ENCODE data around the gene MSH5. TPM values are rescaled to one million over a fixed set of nuclear protein-coding genes. Genes with fewer than 3 reads are reported as not detected.

MSH5 gene
- total RNA-seq, 1 donor from 2014 or later: 50.9 TPM

DNA sequence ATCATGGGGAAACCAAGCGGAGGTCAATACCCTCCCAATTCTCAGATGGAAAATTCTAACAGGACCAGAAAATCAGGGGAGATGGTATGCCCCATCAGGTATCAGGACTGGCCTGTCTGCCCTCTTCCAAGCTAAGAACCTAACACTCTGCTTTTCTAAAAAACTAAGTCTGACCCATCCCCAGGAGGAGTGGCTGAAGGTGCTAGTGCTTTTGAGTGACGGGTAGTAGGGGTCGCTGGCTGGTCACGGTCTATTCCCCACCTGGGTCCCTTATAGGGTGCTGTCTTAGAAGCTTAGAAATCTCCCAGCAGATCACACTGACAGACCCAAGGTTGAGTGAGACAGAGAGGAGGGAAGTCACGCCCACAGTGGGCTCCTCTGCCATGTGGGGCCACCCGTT is 46.3 kb upstream of the MSH5 start:
- no peaks in the 10 kb centered on the region for H3F3A ChIP-seq (ENCODE audit: low read depth)
- Mint-ChIP-seq H3K36me3 (peaks cover 32% of the 10 kb centered on the region), H3K4me1 (no peaks in the 10 kb centered on the region), H3K27me3 (ENCODE audit: insufficient read depth, low read depth) (no peaks in the 10 kb centered on the region), H3K9me3 (no peaks in the 10 kb centered on the region), H3K27ac (no peak overlapping the region), H3K4me3 (no peak overlapping the region)
- no peaks in the 10 kb centered on the region for H3K79me2 ChIP-seq (ENCODE audit: low read depth)
- DNase-seq (ENCODE audit: low spot score): no peak
- H3K4me2 ChIP-seq: no peak overlapping the region
- no peak overlapping the region for H3K9ac ChIP-seq
- no peak overlapping the region for H2AFZ ChIP-seq (replicated peaks)
- no peaks in the 10 kb centered on the region for H3K27me3 ChIP-seq
- no peaks in the 10 kb centered on the region for H3K9me3 ChIP-seq (ENCODE audit: low read depth)
- H3K36me3 ChIP-seq: no peaks in the 10 kb centered on the region
- no peak for TF ChIP-seq EZH2phosphoT487 (IDR thresholded peaks at IDR 0.05)
- no peak for TF ChIP-seq EZH2 (IDR thresholded peaks at IDR 0.05)
- TF ChIP-seq, protein P1, sequence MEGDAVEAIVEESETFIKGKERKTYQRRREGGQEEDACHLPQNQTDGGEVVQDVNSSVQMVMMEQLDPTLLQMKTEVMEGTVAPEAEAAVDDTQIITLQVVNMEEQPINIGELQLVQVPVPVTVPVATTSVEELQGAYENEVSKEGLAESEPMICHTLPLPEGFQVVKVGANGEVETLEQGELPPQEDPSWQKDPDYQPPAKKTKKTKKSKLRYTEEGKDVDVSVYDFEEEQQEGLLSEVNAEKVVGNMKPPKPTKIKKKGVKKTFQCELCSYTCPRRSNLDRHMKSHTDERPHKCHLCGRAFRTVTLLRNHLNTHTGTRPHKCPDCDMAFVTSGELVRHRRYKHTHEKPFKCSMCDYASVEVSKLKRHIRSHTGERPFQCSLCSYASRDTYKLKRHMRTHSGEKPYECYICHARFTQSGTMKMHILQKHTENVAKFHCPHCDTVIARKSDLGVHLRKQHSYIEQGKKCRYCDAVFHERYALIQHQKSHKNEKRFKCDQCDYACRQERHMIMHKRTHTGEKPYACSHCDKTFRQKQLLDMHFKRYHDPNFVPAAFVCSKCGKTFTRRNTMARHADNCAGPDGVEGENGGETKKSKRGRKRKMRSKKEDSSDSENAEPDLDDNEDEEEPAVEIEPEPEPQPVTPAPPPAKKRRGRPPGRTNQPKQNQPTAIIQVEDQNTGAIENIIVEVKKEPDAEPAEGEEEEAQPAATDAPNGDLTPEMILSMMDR (IDR thresholded peaks at IDR 0.05): no peak
- H3K4me3 ChIP-seq: no peak overlapping the region
- H3K4me1 ChIP-seq: no peaks in the 10 kb centered on the region
- H4K20me1 ChIP-seq (ENCODE audit: low read depth): peaks cover 3% of the 10 kb centered on the region
- no peak overlapping the region for H3K27ac ChIP-seq

DNA sequence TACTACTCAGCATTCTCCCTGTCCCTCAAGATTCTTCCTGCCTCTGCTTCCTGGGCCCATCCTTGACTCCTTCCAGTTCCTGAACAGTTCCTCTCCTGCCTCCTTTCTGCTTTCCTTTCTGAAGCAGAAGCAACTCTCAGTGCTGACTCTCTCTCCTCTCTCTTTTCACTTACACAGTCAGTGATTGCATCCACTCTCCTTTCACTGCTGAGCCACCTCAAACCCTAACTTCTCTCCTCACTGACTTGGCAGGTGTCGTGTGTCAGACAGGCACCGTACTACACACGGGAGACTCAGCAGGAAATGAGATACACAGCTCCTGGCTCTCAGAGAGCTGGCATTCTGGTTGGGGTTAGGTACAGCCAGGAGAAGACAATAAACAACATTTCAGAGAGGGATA is 42.2 kb upstream of the MSH5 start:
- no peak overlapping the region for H3K9ac ChIP-seq
- H3K4me3 ChIP-seq: no peak overlapping the region
- no peaks in the 10 kb centered on the region for H4K20me1 ChIP-seq (ENCODE audit: low read depth)
- H3K9me3 ChIP-seq (ENCODE audit: low read depth): no peaks in the 10 kb centered on the region
- H3K4me1 ChIP-seq: no peaks in the 10 kb centered on the region
- H3K27me3 ChIP-seq: no peaks in the 10 kb centered on the region
- no peak overlapping the region for H3K4me3 Mint-ChIP-seq
- H3K27ac Mint-ChIP-seq: no peak overlapping the region
- no peaks in the 10 kb centered on the region for H3K27me3 Mint-ChIP-seq (ENCODE audit: insufficient read depth, low read depth)
- TF ChIP-seq, protein P1 (IDR thresholded peaks at IDR 0.05): no peak
- H3K27ac ChIP-seq: no peak overlapping the region
- no peaks in the 10 kb centered on the region for H3F3A ChIP-seq (ENCODE audit: low read depth)
- H3K9me3 Mint-ChIP-seq: no peaks in the 10 kb centered on the region
- peaks cover 18% of the 10 kb centered on the region for H3K36me3 Mint-ChIP-seq
- DNase-seq (ENCODE audit: low spot score): no peak
- peaks cover 16% of the 10 kb centered on the region for H3K4me1 Mint-ChIP-seq
- no peak overlapping the region for H2AFZ ChIP-seq (replicated peaks)
- peaks cover 31% of the 10 kb centered on the region for H3K79me2 ChIP-seq (ENCODE audit: low read depth)
- no peaks in the 10 kb centered on the region for H3K36me3 ChIP-seq
- H3K4me2 ChIP-seq: no peak overlapping the region

DNA sequence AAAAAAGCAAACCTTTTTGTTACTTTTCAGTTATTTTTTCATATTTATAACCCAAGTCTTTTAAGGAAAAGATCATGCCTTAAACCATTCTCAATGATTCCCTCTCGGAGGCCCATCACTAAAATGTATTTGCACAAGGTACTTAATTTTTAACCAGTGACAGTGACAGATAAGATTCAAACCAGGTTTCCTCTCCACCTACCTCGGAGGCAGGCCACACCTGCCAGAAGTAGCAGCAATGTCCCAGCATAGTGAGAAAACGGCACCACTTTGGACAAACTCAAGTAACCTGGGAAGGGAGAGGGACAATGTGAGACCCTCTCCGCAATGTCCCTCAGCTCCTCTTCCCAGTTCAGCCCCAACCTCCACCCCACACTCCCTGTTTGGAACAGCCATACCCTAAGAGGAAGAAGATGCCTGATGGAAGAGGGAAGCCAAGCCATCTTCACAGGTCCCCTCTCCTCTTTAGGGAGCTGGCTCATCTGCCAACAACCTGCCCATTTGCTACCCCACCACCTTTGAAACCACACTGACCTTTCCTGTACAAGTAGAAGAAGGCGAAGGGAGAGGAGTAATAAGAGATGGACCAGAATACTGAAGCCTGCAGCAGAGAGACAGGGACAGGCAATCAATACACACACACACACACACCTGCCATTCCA is 38.9 kb upstream of the MSH5 start:
- no peak overlapping the region for H3K27ac ChIP-seq
- H3K4me1 ChIP-seq: no peaks in the 10 kb centered on the region
- DNase-seq (ENCODE audit: low spot score): no peak
- Mint-ChIP-seq H3K27me3 (ENCODE audit: insufficient read depth, low read depth) (peaks cover 2% of the 10 kb centered on the region), H3K4me1 (peaks cover 19% of the 10 kb centered on the region), H3K9me3 (no peaks in the 10 kb centered on the region), H3K36me3 (peaks cover 11% of the 10 kb centered on the region), H3K27ac (peak overlapping the region; percentile 11), H3K4me3 (peak overlapping the region; percentile 99)
- TF ChIP-seq EZH2phosphoT487 (IDR thresholded peaks at IDR 0.05) (no peak), EZH2 (IDR thresholded peaks at IDR 0.05) (no peak)
- TF ChIP-seq, protein P1 (IDR thresholded peaks at IDR 0.05): no peak
- no peaks in the 10 kb centered on the region for H3K9me3 ChIP-seq (ENCODE audit: low read depth)
- H2AFZ ChIP-seq (replicated peaks): no peak overlapping the region
- no peak overlapping the region for H3K4me3 ChIP-seq
- H3K4me2 ChIP-seq: no peak overlapping the region
- no peak overlapping the region for H3K9ac ChIP-seq
- H4K20me1 ChIP-seq (ENCODE audit: low read depth): no peaks in the 10 kb centered on the region
- peaks cover 32% of the 10 kb centered on the region for H3K79me2 ChIP-seq (ENCODE audit: low read depth)
- H3K27me3 ChIP-seq: no peaks in the 10 kb centered on the region
- no peaks in the 10 kb centered on the region for H3K36me3 ChIP-seq
- H3F3A ChIP-seq (ENCODE audit: low read depth): no peaks in the 10 kb centered on the region

Data from neural progenitor cell (in vitro differentiated cells).